Thoracic aorta (tissue), 2 donors: ENCODE data around the gene CALML5. TPM values are rescaled to one million over a fixed set of nuclear protein-coding genes. Genes with fewer than 3 reads are reported as not detected.

ENCODE experiments used
- total RNA-seq, 2 donors: library from RNA; depleted of rRNA; stranded (reverse); fragments of >200 nt; gene quantifications; one replicate each; pipeline versions ENCODE4 v1.1.0 to v1.2.3, GENCODE V29; 2016

The CALML5 gene
- total RNA-seq, 2 donors from 2014 or later = 3.7 TPM; not detected in 1

Other genes starting within 250 kb of the CALML5 start
- gene UCN3, start 134.6 kb downstream of the CALML5 start, total RNA-seq = not detected
- gene TUBAL3, start 94.7 kb downstream of the CALML5 start, total RNA-seq = not detected
- 100 to 1,000 TPM; 117 to 232 TPM for gene NET1, start 87.0 kb downstream of the CALML5 start, total RNA-seq
- not detected for gene CALML3, start 25.4 kb upstream of the CALML5 start, total RNA-seq
- gene ASB13, start 167.0 kb upstream of the CALML5 start, total RNA-seq = 10 to 100 TPM; 15.8 to 16.0 TPM
- 100 to 1,000 TPM in 1 of 2 donors, 10 to 100 TPM in 1; 43.9 to 123 TPM for gene TASOR2, start 185.3 kb upstream of the CALML5 start, total RNA-seq